GM06990 (cell line): ENCODE data around the gene ORMDL3.

Experiments
- DNase-seq: peaks from one replicate; pipeline ENCODE4 v3.0.0-alpha.2; 2011; ENCODE audit not compliant: insufficient read length; ENCODE audit errors: extremely low read depth
- H3K27me3 ChIP-seq: replicated peaks from 2 replicates; pipeline ENCODE4 v1.6.0; 2011; ENCODE audit warnings: low read length; ENCODE audit not compliant: control insufficient read depth, insufficient read depth
- H3K36me3 ChIP-seq: 2 replicates; pipeline ENCODE4 v1.5.1; 2011; ENCODE audit warnings: low read length; ENCODE audit not compliant: control insufficient read depth, insufficient read depth
- H3K4me3 ChIP-seq: replicated peaks from 2 replicates; pipeline ENCODE4 v1.5.1; 2011; ENCODE audit warnings: low read depth, mild to moderate bottlenecking, control low read depth, low read length
- TF ChIP-seq, protein P1 (sequence below): IDR thresholded peaks from 2 replicates; pipeline ENCODE4 v1.5.1; 2011; ENCODE audit warnings: low read length, control low read depth, mild to moderate bottlenecking, inconsistent platforms; ENCODE audit not compliant: insufficient read depth, poor library complexity, severe bottlenecking

ORMDL3 gene

GRCh38 chr17:39921323-39921722, 6.1 kb downstream of the ORMDL3 start:
- Histone ChIP-seq H3K27me3 (no peaks in the 10 kb centered on the region), H3K36me3 (peaks cover 32% of the 10 kb centered on the region), H3K4me3 (no peak overlapping the region)
- DNase-seq: peak; percentile 44
- TF ChIP-seq, protein P1, sequence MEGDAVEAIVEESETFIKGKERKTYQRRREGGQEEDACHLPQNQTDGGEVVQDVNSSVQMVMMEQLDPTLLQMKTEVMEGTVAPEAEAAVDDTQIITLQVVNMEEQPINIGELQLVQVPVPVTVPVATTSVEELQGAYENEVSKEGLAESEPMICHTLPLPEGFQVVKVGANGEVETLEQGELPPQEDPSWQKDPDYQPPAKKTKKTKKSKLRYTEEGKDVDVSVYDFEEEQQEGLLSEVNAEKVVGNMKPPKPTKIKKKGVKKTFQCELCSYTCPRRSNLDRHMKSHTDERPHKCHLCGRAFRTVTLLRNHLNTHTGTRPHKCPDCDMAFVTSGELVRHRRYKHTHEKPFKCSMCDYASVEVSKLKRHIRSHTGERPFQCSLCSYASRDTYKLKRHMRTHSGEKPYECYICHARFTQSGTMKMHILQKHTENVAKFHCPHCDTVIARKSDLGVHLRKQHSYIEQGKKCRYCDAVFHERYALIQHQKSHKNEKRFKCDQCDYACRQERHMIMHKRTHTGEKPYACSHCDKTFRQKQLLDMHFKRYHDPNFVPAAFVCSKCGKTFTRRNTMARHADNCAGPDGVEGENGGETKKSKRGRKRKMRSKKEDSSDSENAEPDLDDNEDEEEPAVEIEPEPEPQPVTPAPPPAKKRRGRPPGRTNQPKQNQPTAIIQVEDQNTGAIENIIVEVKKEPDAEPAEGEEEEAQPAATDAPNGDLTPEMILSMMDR: no peak

DNA sequence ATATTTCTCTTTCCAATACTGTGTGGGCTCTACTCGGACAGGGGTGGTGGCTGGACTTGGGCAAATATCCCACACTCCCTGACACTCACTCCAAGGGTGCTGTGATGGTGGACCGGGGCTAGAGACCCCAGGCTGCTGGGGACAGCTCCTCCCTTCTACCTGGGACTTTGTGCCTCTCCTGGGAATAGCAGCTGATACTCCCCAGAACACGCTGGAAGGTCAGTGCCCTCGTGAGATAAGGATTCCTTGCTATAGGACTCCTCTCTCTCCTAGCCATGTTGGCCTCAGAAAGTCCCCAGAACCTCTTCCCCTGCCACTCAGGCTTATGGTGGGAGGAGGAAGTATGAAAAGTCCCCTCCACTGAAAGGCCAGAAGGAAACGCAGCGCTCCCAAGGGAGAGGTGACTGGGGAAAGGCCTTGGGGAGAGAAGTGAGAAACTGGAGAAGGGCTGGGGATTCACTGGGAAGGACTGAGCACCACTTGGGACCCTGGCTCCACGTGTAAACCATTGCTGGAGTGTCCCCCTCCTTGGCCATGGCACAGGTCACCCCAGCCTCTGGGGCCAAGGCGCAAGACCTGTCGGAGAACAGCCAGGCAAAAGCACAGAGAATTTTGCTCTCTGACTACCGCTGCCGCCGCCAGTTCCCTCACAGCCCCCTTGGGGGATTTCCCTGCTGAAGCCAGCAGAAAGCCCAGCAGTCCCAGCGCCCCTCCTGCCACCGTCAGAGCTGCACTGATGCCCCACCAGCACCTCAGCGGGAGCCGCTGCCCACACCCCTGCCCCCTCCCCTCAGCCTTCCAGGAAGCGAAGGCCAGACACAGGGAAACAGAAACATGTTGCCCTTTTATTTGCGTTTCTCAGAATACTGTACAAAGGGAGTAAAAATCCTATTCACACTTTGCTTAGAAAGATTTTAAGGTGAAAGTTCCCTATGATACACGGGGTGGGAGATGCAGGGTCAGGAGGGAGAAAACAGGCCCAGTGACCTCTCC, 6.9 kb downstream of the ORMDL3 start:
- peak; percentile 59 for DNase-seq
- TF ChIP-seq, protein P1: no peak
- no peak overlapping the region for H3K4me3 ChIP-seq
- H3K27me3 ChIP-seq: no peaks in the 10 kb centered on the region
- H3K36me3 ChIP-seq: peaks cover 32% of the 10 kb centered on the region

GRCh38 chr17:39919087-39919683, 8.2 kb downstream of the ORMDL3 start:
- no peaks in the 10 kb centered on the region for H3K27me3 ChIP-seq
- no peak overlapping the region for H3K4me3 ChIP-seq
- TF ChIP-seq, protein P1: no peak
- DNase-seq: no peak
- peaks cover 29% of the 10 kb centered on the region for H3K36me3 ChIP-seq

- Histone ChIP-seq H3K4me3 (no peak overlapping the region), H3K36me3 (peaks cover 8% of the 10 kb centered on the region), H3K27me3 (no peaks in the 10 kb centered on the region)
- TF ChIP-seq, protein P1: no peak
- DNase-seq: no peak
Measured at GRCh38 chr17:39916918-39917317, 10.5 kb downstream of the ORMDL3 start.

DNA sequence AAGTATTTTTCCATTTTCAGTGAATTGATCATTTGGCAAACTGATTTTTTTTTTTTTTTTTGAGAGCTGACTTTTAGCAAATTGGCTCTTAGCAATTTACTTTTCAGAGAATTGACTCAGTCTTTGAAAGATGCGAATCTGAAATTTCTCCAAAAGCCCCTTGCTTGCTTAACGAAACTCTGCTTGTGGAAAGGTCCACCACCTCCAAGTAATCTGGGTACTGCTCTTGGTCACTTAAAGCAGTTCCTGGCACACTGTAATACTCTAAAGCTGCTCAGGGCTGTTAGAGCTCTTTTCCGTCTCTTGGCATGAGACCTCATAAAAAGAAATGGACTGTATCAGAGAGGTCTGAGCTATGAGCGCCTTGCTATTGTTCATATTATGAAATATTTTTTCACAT, 11.8 kb downstream of the ORMDL3 start:
- Histone ChIP-seq H3K36me3 (peaks cover 5% of the 10 kb centered on the region), H3K4me3 (no peak overlapping the region), H3K27me3 (no peaks in the 10 kb centered on the region)
- DNase-seq: no peak
- TF ChIP-seq, protein P1: no peak
